Mucosa of stomach (tissue), 1 donor: ENCODE measurements around the gene SCGB1C2.

Source experiments
- H3K27me3 ChIP-seq: one replicate; pipeline ENCODE4 v1.7.0; 2013; ENCODE audit warnings: mild to moderate bottlenecking, low read length; ENCODE audit not compliant: control insufficient read depth, insufficient read depth
- H3K36me3 ChIP-seq: one replicate; pipeline ENCODE4 v1.7.0; 2013; ENCODE audit warnings: low read length; ENCODE audit not compliant: control insufficient read depth, insufficient read depth
- H3K4me1 ChIP-seq: one replicate; pipeline ENCODE4 v1.7.0; 2013; ENCODE audit warnings: mild to moderate bottlenecking, low read length; ENCODE audit not compliant: control insufficient read depth, insufficient read depth
- H3K4me3 ChIP-seq: one replicate; pipeline ENCODE4 v1.7.0; 2013; ENCODE audit warnings: low read length
- H3K9ac ChIP-seq: one replicate; pipeline ENCODE4 v1.7.0; 2013; ENCODE audit warnings: mild to moderate bottlenecking, low read length, moderate library complexity
- H3K9me3 ChIP-seq: one replicate; pipeline ENCODE4 v1.7.0; 2013; ENCODE audit warnings: mild to moderate bottlenecking, low read length, moderate library complexity; ENCODE audit not compliant: control insufficient read depth
- donor health status: Pancreatic carcinoma.

Gene SCGB1C2

DNA sequence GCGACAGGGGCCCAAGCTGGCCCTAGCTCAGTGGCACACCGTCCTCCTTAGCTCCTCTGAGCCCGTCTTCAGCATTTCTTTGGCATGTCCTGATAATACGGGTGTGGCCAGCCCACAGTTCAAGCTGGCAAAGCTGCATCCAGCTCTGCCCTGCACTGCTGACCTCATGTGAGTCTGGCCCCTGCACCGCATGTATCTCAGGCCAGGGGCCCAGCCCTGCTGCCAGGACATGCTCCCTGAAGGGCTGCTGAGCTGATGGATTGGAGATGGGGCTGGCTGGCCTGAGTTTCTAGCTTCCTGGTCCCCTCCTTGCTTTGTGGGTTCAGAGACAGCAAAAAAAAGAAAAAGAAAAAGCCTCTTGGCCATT is 41.7 kb downstream of the SCGB1C2 start:
- H3K9ac ChIP-seq, result no peak overlapping the region
- H3K36me3 ChIP-seq, result no peaks in the 10 kb centered on the region
- H3K4me3 ChIP-seq, result no peak overlapping the region
- H3K27me3 ChIP-seq, result peaks cover 48% of the 10 kb centered on the region
- H3K9me3 ChIP-seq, result no peaks in the 10 kb centered on the region
- peaks cover 33% of the 10 kb centered on the region for H3K4me1 ChIP-seq

DNA sequence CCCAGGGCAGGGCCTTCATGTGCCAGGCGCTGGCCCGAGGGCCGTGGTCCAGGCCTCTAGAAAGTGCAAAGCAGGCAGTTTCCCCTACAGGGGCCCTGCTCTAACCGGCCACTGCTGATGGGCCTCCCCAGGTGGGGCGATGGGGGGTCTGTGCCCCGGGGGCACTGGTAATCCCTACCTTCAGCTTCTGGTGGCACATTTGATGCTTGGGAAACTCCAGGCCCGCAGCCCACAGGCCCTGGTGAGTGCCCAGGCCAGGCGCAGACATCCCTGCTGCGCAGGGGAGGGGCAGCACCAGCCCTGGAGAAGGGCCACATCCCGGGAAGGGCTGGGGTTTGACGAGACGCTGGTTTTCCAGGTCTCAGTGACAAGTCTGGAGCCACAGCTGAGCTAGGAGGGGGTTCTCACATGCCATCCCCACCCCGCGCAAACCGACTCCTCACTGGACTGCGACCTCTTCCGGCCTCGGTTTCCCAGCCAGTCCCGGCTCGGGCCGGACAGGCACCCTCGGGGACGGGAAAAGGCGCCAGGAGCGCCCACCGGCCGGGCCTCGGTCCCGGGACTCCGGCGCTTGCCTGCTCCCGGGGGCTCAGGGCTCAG is 42.5 kb downstream of the SCGB1C2 start:
- H3K36me3 ChIP-seq, result no peaks in the 10 kb centered on the region
- peaks cover 50% of the 10 kb centered on the region for H3K27me3 ChIP-seq
- peak overlapping the region; percentile 43 for H3K9ac ChIP-seq
- no peak overlapping the region for H3K4me3 ChIP-seq
- H3K4me1 ChIP-seq, result peaks cover 33% of the 10 kb centered on the region
- H3K9me3 ChIP-seq, result no peaks in the 10 kb centered on the region

DNA sequence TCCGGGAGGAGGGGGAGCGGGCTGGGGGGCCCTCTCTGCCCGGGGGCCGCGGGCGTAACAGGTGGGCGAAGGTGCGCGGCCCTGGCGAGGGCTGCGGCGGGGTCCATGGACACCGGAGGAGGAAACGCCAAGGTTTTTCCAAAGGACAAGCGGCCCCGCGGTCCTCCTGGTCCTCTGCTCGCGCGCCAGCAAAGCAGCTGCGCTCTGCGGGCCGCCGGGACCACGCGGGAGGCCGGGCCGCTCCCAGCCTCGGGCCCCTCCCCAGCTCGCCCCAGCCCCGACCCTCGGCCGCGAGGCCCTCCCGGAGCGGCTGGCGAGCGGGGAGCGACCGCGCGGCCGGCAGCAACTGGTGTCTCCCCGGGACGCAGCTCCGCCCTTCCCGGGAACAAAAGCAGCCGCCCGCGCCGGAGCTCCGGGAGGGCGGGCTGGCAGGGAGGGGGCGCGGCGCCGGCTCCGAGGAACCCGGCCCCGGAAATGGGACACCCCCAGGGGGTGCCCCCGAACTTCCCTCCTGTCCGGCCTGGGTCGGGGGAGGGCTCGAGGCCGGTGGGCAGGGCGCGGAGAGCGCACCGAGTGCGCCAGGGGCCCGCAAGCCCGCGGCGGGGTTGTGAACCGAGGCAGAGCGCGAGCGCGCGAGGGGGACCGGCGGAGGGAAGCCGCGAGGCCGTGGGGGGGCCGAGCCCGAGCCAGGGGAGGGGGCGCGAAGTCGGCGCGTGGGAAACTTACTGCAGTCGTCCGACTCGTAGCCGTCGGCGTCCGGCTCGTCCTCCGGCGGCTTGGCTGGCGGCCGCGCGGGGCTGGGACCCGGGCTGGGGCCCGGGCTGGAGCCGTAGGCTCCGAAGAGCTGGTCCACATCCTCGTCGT is 43.2 kb downstream of the SCGB1C2 start:
- Histone ChIP-seq H3K27me3 (peaks cover 50% of the 10 kb centered on the region), H3K9me3 (no peaks in the 10 kb centered on the region), H3K9ac (peak overlapping the region; percentile 43), H3K4me3 (no peak overlapping the region), H3K4me1 (peaks cover 33% of the 10 kb centered on the region), H3K36me3 (no peaks in the 10 kb centered on the region)

DNA sequence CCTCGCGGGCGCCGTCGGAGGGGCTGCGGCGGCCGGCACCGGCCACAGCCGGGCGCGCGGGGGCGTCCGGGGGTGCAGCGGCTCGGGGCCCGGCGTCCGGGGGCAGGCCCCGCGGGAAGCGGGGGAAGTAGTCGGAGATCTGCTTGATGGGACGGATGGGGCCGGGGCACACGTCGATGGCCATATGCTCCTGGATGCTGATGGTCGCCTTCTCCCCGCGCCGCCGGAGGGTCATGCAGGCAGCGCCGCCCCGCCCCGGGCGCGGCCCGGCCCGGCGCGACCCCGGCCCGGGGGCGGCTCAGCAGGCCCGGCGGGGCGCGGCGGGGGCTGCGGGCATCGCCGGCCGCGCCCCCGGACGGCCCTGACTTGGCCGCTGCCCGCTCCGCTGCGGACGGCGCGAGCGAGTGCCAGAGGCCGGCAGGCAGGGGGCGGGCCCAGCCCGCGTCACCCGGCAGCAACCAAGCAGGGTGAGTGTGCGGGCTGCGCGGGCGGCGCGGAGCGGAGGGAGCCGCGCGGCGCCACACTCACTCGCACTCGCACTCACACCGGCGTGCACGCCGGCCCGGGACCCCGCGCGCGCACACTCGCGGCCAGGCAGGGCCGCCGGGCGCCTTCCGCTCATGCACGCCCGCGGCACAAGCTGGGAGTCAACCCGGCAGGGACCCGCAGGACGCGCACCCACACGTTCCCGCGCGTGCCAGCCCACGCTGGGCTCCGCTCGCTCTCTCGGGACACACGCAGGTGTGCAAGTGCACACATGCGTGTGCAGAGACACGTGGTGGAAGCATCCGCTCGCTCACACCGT is 44.1 kb downstream of the SCGB1C2 start, which contains the start of gene DOC2B:
Gene DOC2B (minus strand): TSS at position 406 of the 805 bp plus-strand sequence. CDS start 171 bp downstream, at position 235.
- Histone ChIP-seq H3K27me3 (peaks cover 50% of the 10 kb centered on the region), H3K9ac (no peak within 1 kb of the TSS), H3K4me1 (peaks cover 33% of the 10 kb centered on the region)

DNA sequence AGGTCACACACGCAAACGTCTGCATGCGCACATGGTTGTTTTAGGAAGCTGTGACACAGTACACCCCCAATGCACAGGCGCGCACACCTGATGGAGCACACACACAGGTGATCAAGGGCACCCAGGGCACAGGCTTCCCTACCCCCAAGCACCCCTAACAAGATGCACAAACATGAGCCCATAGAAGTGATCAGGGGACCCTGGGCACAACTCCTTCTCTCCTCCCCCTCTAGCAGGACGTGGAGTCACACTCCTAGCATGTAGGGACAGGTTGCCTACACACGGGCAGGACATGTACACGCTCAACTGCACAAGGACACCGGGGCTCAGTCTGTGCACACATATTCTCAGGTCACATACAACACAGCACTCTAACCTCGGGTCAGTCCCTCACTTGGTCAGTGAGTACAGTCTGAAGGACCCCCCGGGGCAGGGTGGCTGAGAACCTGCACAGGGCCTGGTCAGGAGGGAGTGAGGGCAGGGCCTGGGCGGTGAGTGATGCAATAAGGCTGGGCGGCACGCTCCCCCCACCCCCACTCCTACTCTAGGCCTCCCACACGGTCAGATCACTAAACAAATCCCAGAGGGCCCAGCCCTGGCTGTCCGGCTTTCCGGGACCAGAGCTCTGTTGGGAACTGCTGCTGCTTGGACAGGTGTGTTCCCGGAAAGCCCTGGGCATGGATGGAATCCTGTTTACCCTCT is 44.8 kb downstream of the SCGB1C2 start:
- no peak overlapping the region for H3K9ac ChIP-seq
- H3K4me1 ChIP-seq, result peaks cover 33% of the 10 kb centered on the region
- peaks cover 50% of the 10 kb centered on the region for H3K27me3 ChIP-seq
- H3K4me3 ChIP-seq, result peak overlapping the region; percentile 25
- H3K9me3 ChIP-seq, result no peaks in the 10 kb centered on the region
- no peaks in the 10 kb centered on the region for H3K36me3 ChIP-seq

More for the DNA sequence above, 44.1 kb downstream of the SCGB1C2 start, which contains the start of gene DOC2B:
- Histone ChIP-seq H3K9me3 (no peaks in the 10 kb centered on the region), H3K4me3 (peak within 1 kb of the TSS; percentile 25), H3K36me3 (no peaks in the 10 kb centered on the region)

DNA sequence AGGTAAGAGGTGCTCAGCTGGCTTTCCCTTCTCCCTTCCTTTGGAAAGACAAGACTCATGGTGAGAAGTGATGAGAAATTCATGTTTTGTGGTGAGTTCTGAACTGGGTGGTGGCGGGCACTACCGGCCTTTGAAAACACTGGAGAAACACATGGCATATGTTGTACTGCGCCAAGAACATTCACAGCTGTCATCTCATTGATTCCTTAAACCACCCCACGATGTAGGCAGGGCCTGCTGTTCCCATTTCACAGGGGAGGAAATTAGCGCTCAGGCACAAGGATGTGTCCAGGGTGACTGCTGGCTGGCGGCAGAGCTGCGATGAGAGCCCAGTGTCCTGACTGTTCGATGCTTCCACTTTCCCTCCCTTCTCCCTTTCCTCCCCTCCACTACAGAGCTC is 45.7 kb downstream of the SCGB1C2 start:
- Histone ChIP-seq H3K27me3 (peaks cover 50% of the 10 kb centered on the region), H3K9ac (no peak overlapping the region), H3K36me3 (no peaks in the 10 kb centered on the region)

DNA sequence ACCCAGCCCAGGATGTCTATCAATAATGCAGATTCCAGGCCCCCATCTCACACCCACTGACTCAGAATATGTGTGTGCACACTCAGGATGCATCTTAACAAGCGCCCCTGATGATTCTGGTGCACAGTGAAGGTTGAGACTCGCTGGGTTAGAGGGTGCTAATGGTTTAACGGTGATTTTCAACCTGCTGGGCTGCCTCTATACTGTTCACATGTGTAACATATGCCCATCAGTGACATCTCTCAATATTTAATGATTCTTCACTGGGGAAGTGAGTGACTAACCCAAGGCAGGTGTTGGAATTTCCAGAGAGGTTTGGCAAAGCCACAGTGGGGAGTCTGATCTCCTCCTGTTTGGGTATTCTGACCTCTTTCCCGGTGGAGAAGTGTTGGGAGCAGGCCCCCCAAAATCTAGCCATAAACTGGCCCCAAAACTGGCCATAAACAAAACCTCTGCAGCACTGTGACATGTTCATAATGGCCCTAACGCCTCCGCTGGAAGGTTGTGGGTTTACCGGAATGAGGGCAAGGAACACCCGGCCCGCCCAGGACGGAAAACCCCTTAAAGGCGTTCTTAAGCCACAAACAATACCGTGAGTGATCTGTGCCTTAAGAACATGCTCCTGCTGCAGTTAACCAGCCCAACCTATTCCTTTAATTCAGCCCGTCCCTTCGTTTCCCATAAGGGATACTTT is 48.2 kb downstream of the SCGB1C2 start:
- Histone ChIP-seq H3K9me3 (no peaks in the 10 kb centered on the region), H3K36me3 (no peaks in the 10 kb centered on the region), H3K9ac (no peak overlapping the region), H3K4me1 (peaks cover 12% of the 10 kb centered on the region), H3K27me3 (peaks cover 33% of the 10 kb centered on the region), H3K4me3 (no peak overlapping the region)

More for the DNA sequence above, 45.7 kb downstream of the SCGB1C2 start:
- Histone ChIP-seq H3K4me3 (no peak overlapping the region), H3K4me1 (peaks cover 33% of the 10 kb centered on the region), H3K9me3 (no peaks in the 10 kb centered on the region)

DNA sequence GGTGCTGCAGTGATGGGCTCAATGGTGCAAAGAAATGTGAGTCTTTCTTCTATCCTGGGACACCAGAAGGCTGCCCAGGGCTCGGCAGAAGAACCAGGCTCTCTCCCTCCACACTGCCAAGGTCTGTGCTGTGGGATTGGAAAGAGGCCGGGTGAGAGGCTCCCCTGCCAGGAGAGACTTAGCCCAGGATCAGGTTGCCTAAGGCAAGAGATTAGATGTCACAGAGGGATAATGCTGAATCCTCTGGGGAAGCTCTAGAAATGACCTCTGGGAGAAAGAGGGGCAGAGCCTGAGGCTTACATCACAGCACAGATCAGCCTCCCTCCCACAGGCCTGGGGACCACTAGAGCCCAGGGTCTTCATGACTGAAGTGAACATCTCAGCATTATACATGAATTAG is 49.8 kb downstream of the SCGB1C2 start:
- Histone ChIP-seq H3K9ac (no peak overlapping the region), H3K36me3 (no peaks in the 10 kb centered on the region), H3K4me3 (no peak overlapping the region), H3K9me3 (no peaks in the 10 kb centered on the region), H3K4me1 (peaks cover 7% of the 10 kb centered on the region), H3K27me3 (peaks cover 22% of the 10 kb centered on the region)
